ENCODE data around the gene ZBTB11.
"Not testable (repeated sequence)": the region's sequence is repeated elsewhere in the genome, so short reads cannot be mapped to it uniquely, and the experiment has no call there.

Gene ZBTB11

DNA sequence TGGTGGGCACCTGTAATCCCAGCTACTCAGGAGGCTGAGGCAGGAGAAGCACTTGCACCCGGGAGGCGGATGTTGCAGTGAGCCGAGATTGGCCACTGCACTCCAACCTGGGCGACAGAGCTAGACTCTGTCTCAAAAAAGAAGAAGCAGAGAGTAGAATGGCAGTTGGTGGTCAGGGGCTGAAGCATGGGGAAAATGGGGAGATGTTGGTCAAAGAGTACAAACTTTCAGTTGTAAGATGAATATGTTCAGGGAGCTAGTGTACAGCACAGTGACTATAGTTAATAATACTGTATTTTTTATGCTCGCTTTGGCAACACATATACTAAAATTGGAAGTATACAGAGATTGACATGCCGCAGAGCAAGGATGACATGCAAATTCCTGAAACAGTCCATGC is 61.4 kb downstream of the ZBTB11 start:
- DNase-seq: no peak

DNA sequence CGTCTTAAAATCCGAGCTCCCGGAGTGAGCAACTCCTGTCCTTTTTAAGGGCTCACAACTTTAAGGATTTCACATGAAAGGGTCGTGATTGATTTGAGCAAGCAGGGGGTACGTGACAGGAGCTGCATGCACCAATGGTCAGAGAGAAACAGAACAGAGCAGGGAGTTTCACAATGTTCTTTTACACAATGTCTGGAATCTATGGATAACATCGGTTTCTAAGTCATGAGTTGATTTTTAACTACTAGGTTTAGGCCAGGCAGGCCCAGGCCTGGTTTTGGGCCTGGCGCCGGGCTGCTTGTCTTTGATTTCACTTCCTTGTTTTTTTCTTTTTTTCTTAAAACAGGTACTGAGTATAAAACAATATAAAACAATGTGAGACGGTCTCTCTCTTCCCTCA is 63.9 kb downstream of the ZBTB11 start:
- not testable (repeated sequence) for DNase-seq

DNA sequence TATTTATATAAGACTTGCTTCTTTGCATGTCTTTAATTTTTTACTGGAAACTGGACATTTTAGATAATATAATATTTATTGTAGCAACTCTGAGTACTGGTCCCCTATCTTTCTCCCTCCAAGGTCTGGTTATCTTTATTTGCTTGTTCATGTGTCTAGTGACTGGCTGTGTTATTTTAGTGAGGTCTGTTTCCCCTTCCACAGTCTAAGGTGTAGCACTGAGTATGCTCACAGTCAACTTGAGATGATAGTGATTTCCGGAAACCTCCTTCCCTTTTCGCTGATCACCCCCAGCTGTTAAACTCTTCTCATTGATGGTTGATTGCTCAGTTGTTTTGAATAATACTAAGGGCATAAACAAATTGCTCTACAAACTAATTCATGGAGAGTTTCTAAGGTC is 65.9 kb downstream of the ZBTB11 start:
- no peak for DNase-seq

DNA sequence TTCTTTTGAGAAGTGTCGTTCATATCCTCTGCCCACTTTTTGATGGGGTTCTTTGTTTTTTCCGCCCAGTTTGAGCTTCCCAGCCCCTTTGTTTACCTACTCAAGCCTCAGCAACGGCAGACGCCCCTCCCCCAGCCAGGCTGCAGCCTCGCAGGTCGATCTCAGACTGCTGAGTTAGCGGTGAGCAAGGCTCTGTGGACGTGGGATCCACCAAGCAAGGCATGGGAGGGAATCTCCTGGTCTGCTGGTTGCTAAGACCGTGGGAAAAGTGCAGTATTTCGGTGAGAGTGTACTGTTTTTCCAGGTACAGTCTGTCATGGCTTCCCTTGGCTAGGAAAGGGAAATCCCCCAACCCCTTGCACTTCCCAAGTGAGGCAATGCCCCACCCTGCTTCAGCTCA is 71.5 kb downstream of the ZBTB11 start:
- DNase-seq: not testable (repeated sequence)

DNA sequence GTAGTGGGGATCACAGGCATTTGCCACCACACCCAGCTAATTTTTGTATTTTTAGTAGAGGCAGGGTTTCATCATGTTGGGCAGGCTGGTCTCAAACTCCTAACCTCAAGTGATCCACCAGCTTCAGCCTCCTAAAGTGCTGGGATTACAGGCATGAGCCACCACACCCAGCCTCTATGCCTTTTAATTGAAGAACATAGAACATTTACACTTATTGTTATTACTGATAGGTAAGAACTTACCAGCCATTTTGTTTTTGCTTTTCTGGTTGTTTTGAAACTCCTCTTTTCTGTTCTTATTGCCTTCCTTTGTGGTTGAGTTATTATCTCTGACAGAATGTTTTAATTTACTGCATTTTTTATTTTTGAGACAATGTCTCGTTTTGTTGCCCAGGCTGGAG is 73.7 kb downstream of the ZBTB11 start:
- DNase-seq: no peak

DNA sequence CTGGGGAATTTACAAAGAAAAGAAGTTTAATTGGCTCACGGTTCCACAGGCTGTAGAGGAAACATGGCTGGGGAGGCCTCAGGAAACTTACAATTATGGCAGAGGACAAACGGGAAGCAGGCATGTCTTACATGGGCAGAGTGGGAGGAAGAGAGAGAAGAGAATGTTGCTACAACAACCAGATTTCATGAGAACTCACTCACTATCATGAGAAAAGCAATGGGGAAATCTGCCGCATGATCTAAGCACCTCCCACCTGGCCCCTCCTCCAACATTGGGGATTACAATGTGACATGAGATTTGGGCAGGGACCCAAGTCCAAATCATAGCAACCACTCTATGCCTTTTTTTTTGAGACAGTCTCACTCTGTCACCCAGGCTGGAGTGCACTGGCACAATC is 74.2 kb downstream of the ZBTB11 start:
- no peak for DNase-seq

All from COR-L47 (cell line).